Measurements from ENCODE around the gene APOO. TPM values are rescaled to one million over a fixed set of nuclear protein-coding genes. Genes with fewer than 3 reads are reported as not detected.

Gene APOO
- total RNA-seq, 3 donors from 2014 or later (not counting 1 experiment from before 2014, with no cell fraction given) = 8.8 to 13.0 (median 10.0) TPM

- intact Hi-C loops (cut with micrococcal nuclease) = no loop called here
- Histone ChIP-seq H3K4me1 (ENCODE audit: control insufficient read depth, insufficient read depth, low read length) (no peaks in the 10 kb centered on the region), H3K4me3 (ENCODE audit: low read length) (no peak overlapping the region), H3K27ac (ENCODE audit: low read length) (no peak overlapping the region), H3K9me3 (ENCODE audit: control insufficient read depth, insufficient read depth, low read length) (no peaks in the 10 kb centered on the region), H3K27me3 (ENCODE audit: control insufficient read depth, insufficient read depth, low read length) (no peaks in the 10 kb centered on the region), H3K36me3 (ENCODE audit: control insufficient read depth, insufficient read depth, low read length) (no peaks in the 10 kb centered on the region)
- no peaks in the 10 kb centered on the region for H3K27me3 Mint-ChIP-seq (ENCODE audit: low read depth in 2 of 2)
- ATAC-seq (no peak), DNase-seq (no peak)
- H3K4me3 Mint-ChIP-seq = no peak overlapping the region
- no peaks in the 10 kb centered on the region for H3K4me1 Mint-ChIP-seq
- H3K36me3 Mint-ChIP-seq = no peaks in the 10 kb centered on the region
- H3K27ac Mint-ChIP-seq = no peak overlapping the region
- WGBS (ENCODE audit: insufficient coverage) = 95% methylated on average over 4 of the region's 6 CpGs
- no peak for TF ChIP-seq CTCF (IDR thresholded peaks at IDR 0.05)
- no peaks in the 10 kb centered on the region for H3K9me3 Mint-ChIP-seq
Observed at GRCh38 chrX:23799469-23800065, 108.2 kb downstream of the APOO start.

GRCh38 chrX:23797371-23798128 is 110.2 kb downstream of the APOO start:
- Histone ChIP-seq H3K36me3 (ENCODE audit: control insufficient read depth, insufficient read depth, low read length) (no peaks in the 10 kb centered on the region), H3K27ac (ENCODE audit: low read length) (no peak overlapping the region), H3K4me3 (ENCODE audit: low read length) (no peak overlapping the region), H3K4me1 (ENCODE audit: control insufficient read depth, insufficient read depth, low read length) (no peaks in the 10 kb centered on the region), H3K9me3 (ENCODE audit: control insufficient read depth, insufficient read depth, low read length) (no peaks in the 10 kb centered on the region), H3K27me3 (ENCODE audit: control insufficient read depth, insufficient read depth, low read length) (no peaks in the 10 kb centered on the region)
- H3K4me3 Mint-ChIP-seq = no peak overlapping the region
- no peak for ATAC-seq
- no peaks in the 10 kb centered on the region for H3K9me3 Mint-ChIP-seq
- no peaks in the 10 kb centered on the region for H3K27me3 Mint-ChIP-seq (ENCODE audit: low read depth in 2 of 2)
- no peak overlapping the region for H3K27ac Mint-ChIP-seq
- no peaks in the 10 kb centered on the region for H3K4me1 Mint-ChIP-seq
- no peak for DNase-seq
- TF ChIP-seq CTCF (IDR thresholded peaks at IDR 0.05) = no peak
- intact Hi-C loops (cut with micrococcal nuclease) = no loop called here
- 93% methylated on average over 11 of the region's 12 CpGs for WGBS (ENCODE audit: insufficient coverage)
- no peaks in the 10 kb centered on the region for H3K36me3 Mint-ChIP-seq

GRCh38 chrX:23795221-23795620 is 112.5 kb downstream of the APOO start:
- WGBS (ENCODE audit: insufficient coverage) = 90% methylated on average over 4 of the region's 8 CpGs
- Histone ChIP-seq H3K27ac (ENCODE audit: low read length) (no peak overlapping the region), H3K9me3 (ENCODE audit: control insufficient read depth, insufficient read depth, low read length) (no peaks in the 10 kb centered on the region), H3K4me3 (ENCODE audit: low read length) (no peak overlapping the region), H3K27me3 (ENCODE audit: control insufficient read depth, insufficient read depth, low read length) (no peaks in the 10 kb centered on the region), H3K36me3 (ENCODE audit: control insufficient read depth, insufficient read depth, low read length) (no peaks in the 10 kb centered on the region), H3K4me1 (ENCODE audit: control insufficient read depth, insufficient read depth, low read length) (no peaks in the 10 kb centered on the region)
- Mint-ChIP-seq H3K4me3 (no peak overlapping the region), H3K27ac (no peak overlapping the region), H3K27me3 (ENCODE audit: low read depth in 2 of 2) (no peaks in the 10 kb centered on the region), H3K4me1 (no peaks in the 10 kb centered on the region), H3K36me3 (no peaks in the 10 kb centered on the region), H3K9me3 (no peaks in the 10 kb centered on the region)
- ATAC-seq (no peak), DNase-seq (no peak)
- no peak for TF ChIP-seq CTCF (IDR thresholded peaks at IDR 0.05)
- intact Hi-C loops (cut with micrococcal nuclease) = no loop called here
